HepG2 (cell line): ENCODE measurements around the gene MEGF11. TPM values are rescaled to one million over a fixed set of nuclear protein-coding genes. Genes with fewer than 3 reads are reported as not detected.

Source experiments
- AKNA ChIP-seq: sonication (generic); formaldehyde crosslinking; IDR thresholded peaks from 2 replicates; pipeline ENCODE4 v1.4.0; 2020; ENCODE audit warnings: missing genetic modification reagents, borderline replicate concordance
- ARHGAP35 ChIP-seq: sonication (generic); formaldehyde crosslinking; IDR thresholded peaks from 2 replicates; pipeline ENCODE4 v1.9.0; 2022; ENCODE audit warnings: mild to moderate bottlenecking, inconsistent platforms, moderate library complexity, missing genetic modification reagents, borderline replicate concordance
- MIER2 ChIP-seq: IDR thresholded peaks from 2 replicates; pipeline ENCODE4 v1.6.1; 2016; ENCODE audit warnings: missing biosample characterization, missing genetic modification reagents
- RARA ChIP-seq: IDR thresholded peaks from 2 replicates; pipeline ENCODE4 v1.6.1; 2016; ENCODE audit warnings: missing genetic modification reagents, missing compliant biosample characterization
- REXO4 ChIP-seq: sonication (generic); formaldehyde crosslinking; IDR thresholded peaks from 2 replicates; pipeline ENCODE4 v1.8.0; 2022; ENCODE audit warnings: missing genetic modification reagents, mild to moderate bottlenecking, borderline replicate concordance
- SIX4 ChIP-seq: sonication (generic); formaldehyde crosslinking; IDR thresholded peaks from 2 replicates; pipeline ENCODE4 v1.4.0; 2020; ENCODE audit warnings: missing genetic modification reagents
- SP1 ChIP-seq, 2 experiments: fragments of 450-650 bp in 1 of 2; sonication (generic) in 1 of 2; formaldehyde crosslinking in 1 of 2; IDR thresholded peaks; 2 replicates each; pipeline versions ENCODE4 v1.4.0 to v1.6.1; 2016 to 2020; ENCODE audit warnings: missing genetic modification reagents in 1 of 2
- ZNF232 ChIP-seq: sonication (generic); formaldehyde crosslinking; IDR thresholded peaks from 2 replicates; pipeline ENCODE4 v1.4.0; 2020; ENCODE audit warnings: missing genetic modification reagents, borderline replicate concordance
- ZNF30 ChIP-seq: sonication (generic); formaldehyde crosslinking; IDR thresholded peaks from 2 replicates; pipeline ENCODE4 v1.5.0; 2020; ENCODE audit warnings: mild to moderate bottlenecking, missing genetic modification reagents
- ZNF703 ChIP-seq: sonication (generic); formaldehyde crosslinking; IDR thresholded peaks from 2 replicates; pipeline ENCODE4 v1.5.1; 2020; ENCODE audit warnings: missing genetic modification reagents, mild to moderate bottlenecking, moderate library complexity, borderline replicate concordance
- polyA plus RNA-seq, 8 experiments: library from polyadenylated mRNA; depleted of rRNA in 3 of 8; stranded (reverse) in 7 of 8; unstranded in 1 of 8; fragments of >200 nt; fragmentation: Illumina TruSeq in 4 of 8; extraction: Trizol in 4 of 8; gene quantifications; 2 replicates each; pipeline versions ENCODE4 v1.2.1 to v1.2.3, GENCODE V29; 2011 to 2016; ENCODE audit warnings: low read depth in 4 of 8, missing spikeins in 1 of 8, mixed read lengths in 1 of 8; ENCODE audit not compliant: insufficient read depth in 1 of 8
- total RNA-seq, 5 experiments: library from RNA; depleted of rRNA; stranded (reverse); fragments of >200 nt; fragmentation: Illumina TruSeq; extraction: Trizol; gene quantifications; 2 replicates each; pipeline ENCODE4 v1.2.3, GENCODE V29; 2016; ENCODE audit warnings: low read depth in 1 of 5
- TF ChIP-seq, protein P1 (sequence below), 2 experiments: sonication (generic) in 1 of 2; formaldehyde crosslinking in 1 of 2; IDR thresholded peaks; 2 replicates each; pipeline versions ENCODE4 v1.6.1 to v1.9.0; 2014 to 2022; ENCODE audit warnings: antibody characterized with exemption in 1 of 2, borderline replicate concordance in 1 of 2, inconsistent platforms in 1 of 2, low read depth in 1 of 2, missing genetic modification reagents in 1 of 2
- TF ChIP-seq, protein P2 (sequence below): sonication (generic); formaldehyde crosslinking; IDR thresholded peaks from 2 replicates; pipeline ENCODE4 v1.8.0; 2022; ENCODE audit warnings: low read depth, missing genetic modification reagents

The MEGF11 gene
- total and polyA plus RNA-seq, 2 of the 13 experiments (the other 11 are each of a cell fraction or from before 2014, with no cell fraction given), result not detected

GRCh38 chr15:66004618-66005262, 248.8 kb downstream of the MEGF11 start (continued):
- TF ChIP-seq AKNA (CRISPR knock-in tag) (0 out of 2 replicates have a peak, but pooled peaks have one; percentile 48), ZNF703 (no peak), RARA (peak; percentile 46; the same call in 1 of the 2 replicates), REXO4 (CRISPR knock-in tag) (no peak), SIX4 (CRISPR knock-in tag) (no peak), ZNF232 (CRISPR knock-in tag) (peak; percentile 61; the same call in 1 of the 2 replicates), ZNF30 (CRISPR knock-in tag) (no peak), ARHGAP35 (0 out of 2 replicates have a peak, but pooled peaks have one; percentile 48), MIER2 (CRISPR knock-in tag) (peak; percentile 97), SP1 (IDR thresholded peaks at IDR 0.05) (no peak), SP1 (CRISPR knock-in tag; IDR thresholded peaks at IDR 0.05) (no peak)
- TF ChIP-seq, protein P1, sequence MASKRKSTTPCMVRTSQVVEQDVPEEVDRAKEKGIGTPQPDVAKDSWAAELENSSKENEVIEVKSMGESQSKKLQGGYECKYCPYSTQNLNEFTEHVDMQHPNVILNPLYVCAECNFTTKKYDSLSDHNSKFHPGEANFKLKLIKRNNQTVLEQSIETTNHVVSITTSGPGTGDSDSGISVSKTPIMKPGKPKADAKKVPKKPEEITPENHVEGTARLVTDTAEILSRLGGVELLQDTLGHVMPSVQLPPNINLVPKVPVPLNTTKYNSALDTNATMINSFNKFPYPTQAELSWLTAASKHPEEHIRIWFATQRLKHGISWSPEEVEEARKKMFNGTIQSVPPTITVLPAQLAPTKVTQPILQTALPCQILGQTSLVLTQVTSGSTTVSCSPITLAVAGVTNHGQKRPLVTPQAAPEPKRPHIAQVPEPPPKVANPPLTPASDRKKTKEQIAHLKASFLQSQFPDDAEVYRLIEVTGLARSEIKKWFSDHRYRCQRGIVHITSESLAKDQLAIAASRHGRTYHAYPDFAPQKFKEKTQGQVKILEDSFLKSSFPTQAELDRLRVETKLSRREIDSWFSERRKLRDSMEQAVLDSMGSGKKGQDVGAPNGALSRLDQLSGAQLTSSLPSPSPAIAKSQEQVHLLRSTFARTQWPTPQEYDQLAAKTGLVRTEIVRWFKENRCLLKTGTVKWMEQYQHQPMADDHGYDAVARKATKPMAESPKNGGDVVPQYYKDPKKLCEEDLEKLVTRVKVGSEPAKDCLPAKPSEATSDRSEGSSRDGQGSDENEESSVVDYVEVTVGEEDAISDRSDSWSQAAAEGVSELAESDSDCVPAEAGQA (IDR thresholded peaks at IDR 0.05; ENCODE audit: low read depth), result no peak
- TF ChIP-seq, protein P1 (CRISPR knock-in tag; IDR thresholded peaks at IDR 0.05; ENCODE audit: borderline replicate concordance), result 0 out of 2 replicates have a peak, but pooled peaks have one; percentile 24
- TF ChIP-seq, protein P2, sequence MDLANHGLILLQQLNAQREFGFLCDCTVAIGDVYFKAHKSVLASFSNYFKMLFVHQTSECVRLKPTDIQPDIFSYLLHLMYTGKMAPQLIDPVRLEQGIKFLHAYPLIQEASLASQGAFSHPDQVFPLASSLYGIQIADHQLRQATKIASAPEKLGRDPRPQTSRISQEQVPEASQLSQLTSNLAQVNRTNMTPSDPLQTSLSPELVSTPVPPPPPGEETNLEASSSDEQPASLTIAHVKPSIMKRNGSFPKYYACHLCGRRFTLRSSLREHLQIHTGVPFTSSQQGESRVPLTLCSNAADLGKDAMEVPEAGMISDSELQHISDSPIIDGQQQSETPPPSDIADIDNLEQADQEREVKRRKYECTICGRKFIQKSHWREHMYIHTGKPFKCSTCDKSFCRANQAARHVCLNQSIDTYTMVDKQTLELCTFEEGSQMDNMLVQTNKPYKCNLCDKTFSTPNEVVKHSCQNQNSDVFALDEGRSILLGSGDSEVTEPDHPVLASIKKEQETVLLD (CRISPR knock-in tag), result no peak
